Ovary (tissue), 3 donors: ENCODE data around the gene PHB1.

ENCODE experiments used
- CTCF ChIP-seq, 3 donors: fragments of 450-650 bp in 2 of 3; fragments of 200-600 bp in 1 of 3; IDR thresholded peaks; one replicate each; pipeline versions ENCODE4 v1.5.1 to v1.8.0; 2016 to 2022; ENCODE audit warnings: antibody characterized with exemption in 3 of 3, mild to moderate bottlenecking in 1 of 3
- EP300 ChIP-seq: sonication (generic); formaldehyde crosslinking; IDR thresholded peaks from one replicate; pipeline ENCODE4 v1.6.1; 2017; ENCODE audit warnings: antibody characterized with exemption
- POLR2A ChIP-seq: fragments of 450-650 bp; IDR thresholded peaks from one replicate; pipeline ENCODE4 v1.6.1; 2017; ENCODE audit warnings: antibody characterized with exemption, mild to moderate bottlenecking, moderate library complexity
- donor health status: DM: no; HTN: no; CAD: no.

GRCh38 chr17:49397586-49397985 lies 17.1 kb downstream of the PHB1 start:
- no peak for TF ChIP-seq POLR2A
- no peak for TF ChIP-seq CTCF (IDR thresholded peaks at IDR 0.05)
- TF ChIP-seq EP300: no peak
